ENCODE data around the gene BAG2. TPM values are rescaled to one million over a fixed set of nuclear protein-coding genes. Genes with fewer than 3 reads are reported as not detected.

The BAG2 gene
- total RNA-seq, 1 donor from 2014 or later, result 8.8 TPM

DNA sequence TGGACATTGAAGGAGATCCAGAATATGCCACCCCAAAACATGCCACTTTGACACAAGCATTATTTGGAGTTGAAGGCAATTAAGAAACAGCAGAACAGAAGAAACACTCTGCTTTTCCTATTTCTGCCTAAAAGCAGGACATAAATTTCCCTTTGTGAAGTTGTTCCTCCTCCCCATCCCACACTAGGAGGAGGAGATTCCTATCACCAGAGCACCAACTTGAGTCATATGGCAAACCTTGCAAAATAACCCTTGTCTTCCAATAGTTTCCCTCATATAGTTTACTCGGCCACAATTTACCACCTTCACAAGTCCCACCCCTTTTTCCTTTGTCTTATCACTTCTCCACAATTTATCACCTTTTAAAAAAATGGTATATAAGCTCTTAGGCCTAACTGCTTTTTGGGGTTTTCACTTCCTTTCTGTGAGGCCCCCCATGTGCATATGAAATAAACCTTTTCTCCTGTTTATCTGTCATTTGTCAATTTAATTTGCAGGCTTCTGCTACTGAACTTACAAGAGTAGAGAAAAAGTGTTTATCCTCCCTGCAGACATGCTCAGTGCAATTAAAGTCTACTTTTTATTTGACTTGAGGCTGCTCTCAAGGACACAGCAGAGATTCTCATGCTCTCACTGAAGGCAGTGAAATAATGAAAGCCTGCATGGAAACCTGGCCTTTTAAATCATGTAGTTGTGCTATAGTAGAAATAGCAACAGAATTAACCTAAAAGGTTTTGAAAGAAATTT, 52.8 kb downstream of the BAG2 start:
- no peak overlapping the region for H3K4me3 ChIP-seq
- peak overlapping the region; percentile 34 for H3K27ac ChIP-seq
- no peaks in the 10 kb centered on the region for H3K36me3 ChIP-seq
- no peaks in the 10 kb centered on the region for H3K27me3 ChIP-seq
- intact Hi-C loops (cut with DNase I), result loop anchor here (5.0 kb wide), 1 partner anchor 37 kb away; no protein-coding TSS in a partner anchor
- H3K9me3 ChIP-seq, result no peaks in the 10 kb centered on the region
- peaks cover 20% of the 10 kb centered on the region for H3K4me1 ChIP-seq
- no peak for DNase-seq (ENCODE audit: extremely low spot score in 2 of 2)
- no peak for TF ChIP-seq POLR2AphosphoS5 (IDR thresholded peaks at IDR 0.05; ENCODE audit: insufficient read depth in 1 of 2, low read depth in 1 of 2)
- TF ChIP-seq POLR2A (IDR thresholded peaks at IDR 0.05), result no peak
- TF ChIP-seq CTCF (IDR thresholded peaks at IDR 0.05), result no peak

- H3K27ac ChIP-seq, result no peak overlapping the region
- intact Hi-C loops (cut with DNase I), result no loop called here
Measured at GRCh38 chr6:57226221-57226620, 54.1 kb downstream of the BAG2 start.

More at GRCh38 chr6:57226221-57226620, 54.1 kb downstream of the BAG2 start:
- DNase-seq (ENCODE audit: extremely low spot score in 2 of 2), result no peak
- Histone ChIP-seq H3K36me3 (no peaks in the 10 kb centered on the region), H3K4me1 (peaks cover 12% of the 10 kb centered on the region), H3K27me3 (no peaks in the 10 kb centered on the region), H3K4me3 (no peak overlapping the region), H3K9me3 (no peaks in the 10 kb centered on the region)
- no peak for TF ChIP-seq POLR2AphosphoS5 (IDR thresholded peaks at IDR 0.05; ENCODE audit: insufficient read depth in 1 of 2, low read depth in 1 of 2)

Other genes with a start within 250 kb of the BAG2 start
- gene BEND6, start 217.2 kb upstream of the BAG2 start, total RNA-seq, result 1.5 TPM
- gene KIAA1586, start 125.6 kb upstream of the BAG2 start, total RNA-seq, result 6.6 TPM
- gene ZNF451, start 82.1 kb upstream of the BAG2 start, total RNA-seq, result 43.5 TPM
- 31.4 TPM for gene RAB23, start 50.0 kb downstream of the BAG2 start, total RNA-seq
- gene PRIM2, start 145.3 kb downstream of the BAG2 start, total RNA-seq, result 6.9 TPM

Measured in vagina (tissue), 2 donors.